B cell (primary cell): ENCODE measurements around the gene RNFT2. TPM values are rescaled to one million over a fixed set of nuclear protein-coding genes. Genes with fewer than 3 reads are reported as not detected.

ENCODE experiments used
- ATAC-seq: fragments of 200-7000 bp; cut with Tn5 transposase; one replicate; pipeline ENCODE4 v1.10.0; 2021; ENCODE audit warnings: low read depth, mild to moderate bottlenecking, moderate number of reproducible peaks, moderate library complexity
- CTCF ChIA-PET: fragments of 350-600 bp; sonication (Branson Sonifier 250); formaldehyde crosslinking; loops from one replicate; lab custom pipeline; 2021; ENCODE audit warnings: antibody characterized with exemption, inconsistent platforms; lab: Charles Lee
- POLR2A ChIA-PET: fragments of 350-600 bp; sonication (Branson Sonifier 250); formaldehyde crosslinking; loops from one replicate; lab custom pipeline; 2021; ENCODE audit warnings: antibody characterized with exemption; lab: Charles Lee
- DNase-seq: peaks from one replicate; pipeline ENCODE4 v3.0.0; 2013
- H2AFZ ChIP-seq: 2 replicates; pipeline ENCODE4 v1.6.1; 2012; ENCODE audit warnings: mild to moderate bottlenecking, low read depth, low read length; ENCODE audit not compliant: insufficient read depth, poor library complexity, severe bottlenecking
- H3K27ac ChIP-seq, 2 donors: 1 replicate in 1 of 2; 2 replicates in 1 of 2; pipeline ENCODE4 v1.5.1; 2012 to 2013; ENCODE audit warnings: low read length in 2 of 2, mild to moderate bottlenecking in 2 of 2, moderate library complexity in 1 of 2
- H3K27me3 ChIP-seq, 4 experiments: fragments of 200-600 bp in 1 of 4; sonication (generic) in 1 of 4; replicated peaks in 1 of 4; 1 replicate in 2 of 4; 2 replicates in 2 of 4; pipeline versions ENCODE4 v1.6.1 to v1.7.0; 2013 to 2016; ENCODE audit warnings: low read length in 3 of 4, mild to moderate bottlenecking in 2 of 4, mixed read lengths in 1 of 4, moderate library complexity in 1 of 4; ENCODE audit not compliant: insufficient read depth in 4 of 4, control insufficient read depth in 3 of 4; ENCODE audit errors: control extremely low read depth in 1 of 4
- H3K36me3 ChIP-seq, 2 experiments: replicated peaks in 1 of 2; 1 replicate in 1 of 2; 2 replicates in 1 of 2; pipeline versions ENCODE4 v1.6.1 to v1.7.1; 2013; ENCODE audit warnings: low read length in 1 of 2; ENCODE audit not compliant: insufficient read depth in 2 of 2, control insufficient read depth in 1 of 2; ENCODE audit errors: control extremely low read depth in 1 of 2, extremely low read depth in 1 of 2
- H3K4me1 ChIP-seq, 2 donors: fragments of 200-600 bp in 1 of 2; sonication (generic) in 1 of 2; 1 replicate in 1 of 2; 2 replicates in 1 of 2; pipeline versions ENCODE4 v1.5.1 to v1.6.1; 2013 to 2017; ENCODE audit warnings: low read length in 2 of 2; ENCODE audit not compliant: control insufficient read depth in 2 of 2, insufficient read depth in 2 of 2
- H3K4me2 ChIP-seq: replicated peaks from 2 replicates; pipeline ENCODE3; 2012; ENCODE audit warnings: mild to moderate bottlenecking, low read depth, low read length; ENCODE audit not compliant: poor library complexity, severe bottlenecking
- H3K4me3 ChIP-seq, 5 experiments: fragments of 200-600 bp in 1 of 5; sonication (generic) in 1 of 5; 1 replicate in 3 of 5; 2 replicates in 2 of 5; pipeline versions ENCODE4 v1.5.1 to v1.7.0; 2011 to 2016; ENCODE audit warnings: low read length in 4 of 5, mild to moderate bottlenecking in 4 of 5, low read depth in 2 of 5, control low read depth in 1 of 5, moderate library complexity in 1 of 5; ENCODE audit not compliant: insufficient read depth in 1 of 5; ENCODE audit errors: control extremely low read depth in 1 of 5, extremely low read depth in 1 of 5
- H3K79me2 ChIP-seq: fragments of 200-600 bp; sonication (generic); one replicate; pipeline ENCODE4 v1.6.0; 2016; ENCODE audit warnings: low read length; ENCODE audit not compliant: control insufficient read depth, insufficient read depth
- H3K9ac ChIP-seq: fragments of 200-600 bp; sonication (generic); 2 replicates; pipeline ENCODE4 v1.6.1; 2017; ENCODE audit warnings: mild to moderate bottlenecking, low read length, moderate library complexity
- H3K9me3 ChIP-seq, 3 donors: one replicate each; pipeline versions ENCODE4 v1.6.1 to v1.7.1; 2013; ENCODE audit warnings: low read length in 2 of 3; ENCODE audit not compliant: control insufficient read depth in 2 of 3, insufficient read depth in 1 of 3; ENCODE audit errors: control extremely low read depth in 1 of 3
- H4K20me1 ChIP-seq: 2 replicates; pipeline ENCODE4 v1.6.0; 2012; ENCODE audit warnings: mild to moderate bottlenecking, low read length; ENCODE audit not compliant: insufficient read depth, control insufficient read depth, poor library complexity, severe bottlenecking
- H3K27ac Mint-ChIP-seq: one replicate; pipeline ENCODE4 v1.8.0; 2021; ENCODE audit warnings: mixed read lengths
- H3K27me3 Mint-ChIP-seq: one replicate; pipeline ENCODE4 v1.8.0; 2021; ENCODE audit warnings: mixed read lengths
- H3K4me1 Mint-ChIP-seq: one replicate; pipeline ENCODE4 v1.8.0; 2021; ENCODE audit warnings: mixed read lengths
- H3K4me3 Mint-ChIP-seq: one replicate; pipeline ENCODE4 v1.8.0; 2021; ENCODE audit warnings: mixed read lengths
- H3K9me3 Mint-ChIP-seq: one replicate; pipeline ENCODE4 v1.8.0; 2022; ENCODE audit warnings: mixed read lengths; ENCODE audit not compliant: insufficient read depth
- CTCF ChIP-seq: fragments of 200-600 bp; IDR thresholded peaks from one replicate; pipeline ENCODE4 v1.8.0; 2022; ENCODE audit warnings: antibody characterized with exemption, mild to moderate bottlenecking
- EZH2 ChIP-seq: IDR thresholded peaks from 2 replicates; pipeline ENCODE4 v1.6.1; 2012; ENCODE audit warnings: borderline replicate concordance, low read depth, mild to moderate bottlenecking, moderate library complexity, low read length; ENCODE audit not compliant: insufficient read depth, poor library complexity, severe bottlenecking
- WGBS: methylation state at CpG from one replicate; pipeline ENCODE4 v1.1.5; 2013; ENCODE audit warnings: missing lambda C conversion rate; ENCODE audit not compliant: insufficient coverage; 5-methylcytosine and 5-hydroxymethylcytosine counted together
- intact Hi-C: fragments of 100-400 bp; cut with micrococcal nuclease; formaldehyde crosslinking; loops from one replicate; pipeline ENCODE4 v1.10.0; 2022
- polyA plus RNA-seq: library from polyadenylated mRNA; depleted of rRNA; stranded (reverse); fragments of >200 nt; gene quantifications from 2 replicates; pipeline ENCODE4 v1.2.3, GENCODE V29; 2012
- total RNA-seq, 2 donors: library from RNA; stranded (reverse); fragments of 120-200 nt in 1 of 2; gene quantifications; 1 replicate in 1 of 2; 2 replicates in 1 of 2; pipeline versions ENCODE4 v1.2.3 to v1.2.4, GENCODE V29; 2013 to 2022

RNFT2 gene
- total and polyA plus RNA-seq, 2 donors (not counting 1 experiment from before 2014, with no cell fraction given): 5.2 to 18.2 TPM

GRCh38 chr12:116691205-116691604 is 46.9 kb upstream of the RNFT2 start:
- no peak overlapping the region for H3K4me2 ChIP-seq
- 100% methylated on average over 4 of the region's 7 CpGs for WGBS
- no peaks in the 10 kb centered on the region for H3K79me2 ChIP-seq
- no peaks in the 10 kb centered on the region for H3K9me3 Mint-ChIP-seq
- TF ChIP-seq CTCF (no peak), EZH2 (no peak)
- peaks cover 0 to 13% (median 0%) of the 10 kb centered on the region in 3 donors for H3K9me3 ChIP-seq
- no peak for ATAC-seq
- H4K20me1 ChIP-seq: no peaks in the 10 kb centered on the region
- peaks cover 40% of the 10 kb centered on the region for H3K4me1 Mint-ChIP-seq
- peaks cover 0 to 36% (median 21%) of the 10 kb centered on the region in 4 experiments for H3K27me3 ChIP-seq
- no peak overlapping the region for H3K4me3 Mint-ChIP-seq
- intact Hi-C loops: no loop called here
- no peak overlapping the region for H3K27ac ChIP-seq
- no peak overlapping the region for H3K9ac ChIP-seq
- H2AFZ ChIP-seq: no peak overlapping the region
- H3K4me1 ChIP-seq: peaks cover 43 to 48% of the 10 kb centered on the region in 2 donors
- no peak for DNase-seq
- H3K4me3 ChIP-seq: no peak overlapping the region
- ChIA-PET CTCF (interaction anchor here (0.7 to 1.2 kb wide), 4 partner anchors 11 to 455 kb away, joined by 3 to 5 read pairs (median 3); no protein-coding TSS in a partner anchor), POLR2A (no interaction called here)
- no peak overlapping the region for H3K27ac Mint-ChIP-seq
- no peaks in the 10 kb centered on the region for H3K36me3 ChIP-seq
- H3K27me3 Mint-ChIP-seq: peaks cover 35% of the 10 kb centered on the region

- TF ChIP-seq EZH2 (no peak), CTCF (no peak)
- Histone ChIP-seq H3K27me3 (peaks cover 0 to 41% (median 22%) of the 10 kb centered on the region in 4 experiments), H3K4me2 (no peak overlapping the region), H3K27ac (no peak overlapping the region), H3K4me3 (no peak overlapping the region), H4K20me1 (no peaks in the 10 kb centered on the region), H3K9me3 (peaks cover 0 to 14% (median 0%) of the 10 kb centered on the region in 3 donors), H3K4me1 (peaks cover 47 to 51% of the 10 kb centered on the region in 2 donors), H3K36me3 (no peaks in the 10 kb centered on the region), H3K79me2 (no peaks in the 10 kb centered on the region), H3K9ac (no peak overlapping the region), H2AFZ (no peak overlapping the region)
- H3K4me3 Mint-ChIP-seq: no peak overlapping the region
- 68% methylated on average over 4 of the region's 4 CpGs for WGBS
- no peaks in the 10 kb centered on the region for H3K9me3 Mint-ChIP-seq
- ChIA-PET POLR2A (no interaction called here), CTCF (interaction anchor here (0.8 to 1.2 kb wide), 3 partner anchors 11 to 456 kb away, joined by 3 to 5 read pairs (median 3); no protein-coding TSS in a partner anchor)
- peaks cover 45% of the 10 kb centered on the region for H3K4me1 Mint-ChIP-seq
- peaks cover 40% of the 10 kb centered on the region for H3K27me3 Mint-ChIP-seq
- no peak for ATAC-seq
- H3K27ac Mint-ChIP-seq: no peak overlapping the region
- intact Hi-C loops: no loop called here
- DNase-seq: no peak
These were observed 46.5 kb upstream of the RNFT2 start for GRCh38 chr12:116691636-116692035.
